GM12878 (cell line): Measurements from ENCODE around the gene WBP4. TPM values are rescaled to one million over a fixed set of nuclear protein-coding genes. Genes with fewer than 3 reads are reported as not detected.

Experiments
- ATAC-seq: fragments of 200-7000 bp; cut with Tn5 transposase; 3 replicates; pipeline ENCODE4 v1.9.1; 2020; ENCODE audit warnings: mild to moderate bottlenecking, moderate library complexity
- BruUV-seq: library from RNA; stranded (reverse); fragments of 400-500 nt; replicated peaks from 2 replicates; lab custom pipeline; 2021; lab: Mats Ljungman, UMichigan
- CTCF ChIA-PET: fragments of 300-600 bp; sonication (Branson Sonifier 250); formaldehyde crosslinking; extraction: SDS; loops from one replicate; lab custom pipeline; 2021; ENCODE audit warnings: inconsistent platforms; lab: Yijun Ruan, JAX
- POLR2A ChIA-PET: fragments of 350-600 bp; formaldehyde crosslinking; extraction: SDS; loops from one replicate; lab custom pipeline; 2021; ENCODE audit warnings: inconsistent platforms; lab: Charles Lee
- RAD21 ChIA-PET: fragments of 300-600 bp; sonication (Branson Sonifier 250); formaldehyde crosslinking; loops from one replicate; lab custom pipeline; 2023; ENCODE audit warnings: antibody characterized with exemption; ENCODE audit not compliant: unreplicated experiment; lab: Charles Lee
- SMC1A ChIA-PET: fragments of 300-600 bp; sonication (Branson Sonifier 250); formaldehyde crosslinking; loops from one replicate; lab custom pipeline; 2023; ENCODE audit not compliant: unreplicated experiment, uncharacterized antibody; lab: Charles Lee
- DNase-seq: peaks from one replicate; pipeline ENCODE4 v3.0.0-alpha.2; 2011; ENCODE audit warnings: low read depth, low spot score
- FAIRE-seq: peaks from 3 replicates; lab custom pipeline; 2011; peaks lifted over from hg19 to GRCh38; lab: Jason Lieb, UNC
- H2AFZ ChIP-seq: 2 replicates; pipeline ENCODE4 v1.6.0; 2011; ENCODE audit warnings: low read depth, low read length, control low read depth; ENCODE audit not compliant: control insufficient read depth
- H3K27ac ChIP-seq: 2 replicates; pipeline ENCODE4 v1.5.1; 2011; ENCODE audit warnings: control low read depth; ENCODE audit not compliant: control insufficient read depth, insufficient read depth
- H3K27me3 ChIP-seq, 2 experiments: replicated peaks in 1 of 2; 2 replicates each; pipeline versions ENCODE4 v1.6.0 to v1.6.1; 2011; ENCODE audit warnings: low read length in 1 of 2; ENCODE audit not compliant: control insufficient read depth in 2 of 2, insufficient read depth in 2 of 2
- H3K36me3 ChIP-seq, 2 experiments: 2 replicates each; pipeline ENCODE4 v1.5.1; 2011; ENCODE audit warnings: low read length in 1 of 2; ENCODE audit not compliant: control insufficient read depth in 2 of 2, insufficient read depth in 2 of 2
- H3K4me1 ChIP-seq: 2 replicates; pipeline ENCODE4 v1.6.1; 2011; ENCODE audit warnings: mild to moderate bottlenecking, low read length, moderate library complexity, mixed read lengths; ENCODE audit not compliant: control insufficient read depth, insufficient read depth
- H3K4me2 ChIP-seq: 2 replicates; pipeline ENCODE4 v1.6.0; 2011; ENCODE audit warnings: control low read depth; ENCODE audit not compliant: control insufficient read depth, insufficient read depth
- H3K4me3 ChIP-seq: fragments of 200-600 bp; sonication (generic); 2 replicates; pipeline ENCODE4 v1.5.1; 2016
- H3K79me2 ChIP-seq: 2 replicates; pipeline ENCODE4 v1.6.0; 2011; ENCODE audit warnings: low read length; ENCODE audit not compliant: control insufficient read depth, insufficient read depth
- H3K9ac ChIP-seq: 2 replicates; pipeline ENCODE4 v1.8.0; 2011; ENCODE audit warnings: low read length, control low read depth, mixed read lengths; ENCODE audit not compliant: control insufficient read depth, insufficient read depth
- H3K9me3 ChIP-seq: replicated peaks from 3 replicates; pipeline ENCODE4 v1.5.1; 2011; ENCODE audit warnings: mild to moderate bottlenecking, low read length; ENCODE audit not compliant: control insufficient read depth, insufficient read depth
- H4K20me1 ChIP-seq: 2 replicates; pipeline ENCODE4 v1.6.0; 2011; ENCODE audit not compliant: control insufficient read depth, insufficient read depth
- CHD1 ChIP-seq: IDR thresholded peaks from 2 replicates; pipeline ENCODE4 v1.6.1; 2012; ENCODE audit warnings: low read depth, low read length, improper control_type of control experiment
- E2F4 ChIP-seq: IDR thresholded peaks from 2 replicates; pipeline ENCODE4 v1.6.1; 2012; ENCODE audit warnings: low read depth, low read length, improper control_type of control experiment
- E2F8 ChIP-seq: fragments of 450-650 bp; IDR thresholded peaks from 2 replicates; pipeline ENCODE4 v1.6.1; 2018; ENCODE audit warnings: mild to moderate bottlenecking, low read depth, moderate library complexity; ENCODE audit not compliant: partially characterized antibody
- FOS ChIP-seq: IDR thresholded peaks from 3 replicates; pipeline ENCODE4 v1.6.1; 2011; ENCODE audit warnings: borderline replicate concordance; ENCODE audit not compliant: insufficient read length; ENCODE audit errors: extremely low read depth
- JUND ChIP-seq: IDR thresholded peaks from 2 replicates; pipeline ENCODE4 v1.6.1; 2012; ENCODE audit warnings: low read depth, mild to moderate bottlenecking, low read length, improper control_type of control experiment, moderate library complexity
- MLLT1 ChIP-seq: fragments of 450-650 bp; IDR thresholded peaks from 2 replicates; pipeline ENCODE4 v1.6.1; 2016; ENCODE audit warnings: mild to moderate bottlenecking
- NR2C2 ChIP-seq: IDR thresholded peaks from 2 replicates; pipeline ENCODE4 v1.6.1; 2011; ENCODE audit warnings: borderline replicate concordance, low read depth; ENCODE audit not compliant: control insufficient read depth, insufficient read length
- NR2F1 ChIP-seq: fragments of 450-650 bp; conservative IDR thresholded peaks from 2 replicates; pipeline ENCODE4 v1.6.1; 2017; ENCODE audit warnings: mild to moderate bottlenecking
- PAX8 ChIP-seq: fragments of 450-650 bp; IDR thresholded peaks from 2 replicates; pipeline ENCODE4 v1.6.1; 2017; ENCODE audit warnings: mild to moderate bottlenecking, moderate library complexity
- POLR2AphosphoS5 ChIP-seq: IDR thresholded peaks from 2 replicates; pipeline ENCODE4 v1.6.1; 2011; ENCODE audit warnings: mild to moderate bottlenecking, low read length, inconsistent platforms
- RAD51 ChIP-seq: fragments of 450-650 bp; IDR thresholded peaks from 2 replicates; pipeline ENCODE4 v1.6.1; 2016; ENCODE audit warnings: moderate library complexity, mild to moderate bottlenecking, inconsistent platforms
- SPI1 ChIP-seq: IDR thresholded peaks from 2 replicates; pipeline ENCODE4 v1.6.1; 2011; ENCODE audit warnings: low read depth, mild to moderate bottlenecking, low read length, moderate library complexity, borderline replicate concordance; ENCODE audit not compliant: insufficient read depth
- YY1 ChIP-seq: IDR thresholded peaks from 2 replicates; pipeline ENCODE4 v1.6.1; 2011; ENCODE audit warnings: low read depth, mild to moderate bottlenecking, low read length
- ZNF687 ChIP-seq: fragments of 450-650 bp; IDR thresholded peaks from 2 replicates; pipeline ENCODE4 v1.6.1; 2017; ENCODE audit warnings: mild to moderate bottlenecking, moderate library complexity
- WGBS: methylation state at CpG from one replicate; pipeline ENCODE4 v1.1.6; 2016; ENCODE audit warnings: low lambda C conversion rate; ENCODE audit not compliant: insufficient replicate concordance, insufficient coverage; ENCODE audit errors: missing lambda C conversion rate; 5-methylcytosine and 5-hydroxymethylcytosine counted together
- in situ Hi-C: fragments of 300-500 bp; cut with MboI; formaldehyde crosslinking; loops from 9 replicates; pipeline ENCODE4 v1.14.3; 2018; ENCODE audit warnings: mixed read lengths
- intact Hi-C: fragments of 100-400 bp; cut with micrococcal nuclease; formaldehyde crosslinking; loops from one replicate; pipeline ENCODE4 v1.14.2; 2022; ENCODE audit not compliant: unreplicated experiment
- polyA plus RNA-seq, 11 experiments: library from polyadenylated mRNA; depleted of rRNA in 4 of 11; unstranded in 6 of 11; stranded (reverse) in 5 of 11; fragments of >200 nt; fragmentation: Nextera tagmentation in 4 of 11; fragmentation: Illumina TruSeq in 1 of 11; extraction: Ambion mirVana in 4 of 11; extraction: Trizol in 1 of 11; gene quantifications; 1 replicate in 1 of 11; 2 replicates in 10 of 11; pipeline versions ENCODE4 v1.2.1 to v1.2.3, GENCODE V29; 2011 to 2016; ENCODE audit warnings: inconsistent platforms in 2 of 11, missing spikeins in 2 of 11, low read depth in 1 of 11
- total RNA-seq, 4 experiments: library from RNA; depleted of rRNA in 3 of 4; stranded (reverse); fragments of >200 nt in 3 of 4; fragmentation: Illumina TruSeq in 1 of 4; extraction: Trizol in 1 of 4; gene quantifications; 2 replicates each; pipeline versions ENCODE4 v1.2.1 to v1.2.3, GENCODE V29; 2013 to 2021

Gene WBP4
- total and polyA plus RNA-seq, 10 of the 15 experiments (the other 5 are each of a cell fraction or from before 2014, with no cell fraction given), result 7.4 to 21.6 (median 14.2) TPM

GRCh38 chr13:41017159-41017558 lies 44.1 kb upstream of the WBP4 start:
- SMC1A ChIA-PET, result interaction anchor here (0.9 to 18.2 kb wide), 10 partner anchors 9 to 54 kb away, joined by 3 to 308 read pairs (median 28); no protein-coding TSS in a partner anchor
- peak overlapping the region; percentile 90 for H3K4me3 ChIP-seq
- H3K9ac ChIP-seq, result peak overlapping the region; percentile 86
- H3K4me2 ChIP-seq, result peak overlapping the region; percentile 26
- POLR2A ChIA-PET, result interaction anchor here (0.9 to 3.8 kb wide), 8 partner anchors 8 to 43 kb away, joined by 4 to 23 read pairs (median 6); partner anchors contain the start of gene WBP4
- no peaks in the 10 kb centered on the region for H4K20me1 ChIP-seq
- RAD21 ChIA-PET, result interaction anchor here (0.9 to 6.2 kb wide), 14 partner anchors 10 to 56 kb away, joined by 3 to 61 read pairs (median 6); partner anchors contain the start of gene WBP4
- intact Hi-C loops (loop anchor here (5.0 kb wide), 1 partner anchor 35 kb away; no protein-coding TSS in a partner anchor), in situ Hi-C loops (no loop called here)
- ATAC-seq, result peak; percentile 47
- peaks cover 11% of the 10 kb centered on the region for H3K4me1 ChIP-seq
- CTCF ChIA-PET, result interaction anchor here (0.8 to 10.8 kb wide), 6 partner anchors 14 to 42 kb away, joined by 3 to 129 read pairs (median 12); no protein-coding TSS in a partner anchor
- peak; percentile 59 for FAIRE-seq
- no peaks in the 10 kb centered on the region for H3K27me3 ChIP-seq
- H3K27ac ChIP-seq, result peak overlapping the region; percentile 100
- H3K36me3 ChIP-seq, result no peaks in the 10 kb centered on the region
- H3K9me3 ChIP-seq, result no peaks in the 10 kb centered on the region
- peaks cover 85% of the 10 kb centered on the region for H3K79me2 ChIP-seq
- no TSS peak for BruUV-seq
- H2AFZ ChIP-seq, result no peak overlapping the region
- no peak for DNase-seq
- WGBS, result 0% methylated on average over 2 of the region's 2 CpGs
- TF ChIP-seq E2F8, result no peak
- TF ChIP-seq RAD51, result no peak
- 0 out of 2 replicates have a peak, but pooled peaks have one; percentile 24 for TF ChIP-seq ZNF687
- no peak for TF ChIP-seq SPI1
- 0 out of 2 replicates have a peak, but pooled peaks have one; percentile 65 for TF ChIP-seq CHD1
- no peak for TF ChIP-seq E2F4
- peak; percentile 45; the same call in 1 of the 2 replicates for TF ChIP-seq MLLT1
- TF ChIP-seq PAX8, result no peak
- peak; percentile 57 for TF ChIP-seq POLR2AphosphoS5
- TF ChIP-seq JUND, result no peak
- no peak for TF ChIP-seq FOS
- TF ChIP-seq YY1, result peak; percentile 54; the same call in 1 of the 2 replicates
- TF ChIP-seq NR2F1, result peak; percentile 55; the same call in 1 of the 2 replicates
- no peak for TF ChIP-seq NR2C2
